Stimulated activated CD4-positive, alpha-beta T cell treated with anti-CD3 and anti-CD28 coated beads, Interleukin-2, amount 100 ng/mL, for 48 hours (primary cell): ENCODE measurements around the gene PEX11A.

Source experiments
- DNase-seq, 2 donors: peaks; one replicate each; pipeline ENCODE4 v3.0.0-alpha.2; 2020

The PEX11A gene

DNA sequence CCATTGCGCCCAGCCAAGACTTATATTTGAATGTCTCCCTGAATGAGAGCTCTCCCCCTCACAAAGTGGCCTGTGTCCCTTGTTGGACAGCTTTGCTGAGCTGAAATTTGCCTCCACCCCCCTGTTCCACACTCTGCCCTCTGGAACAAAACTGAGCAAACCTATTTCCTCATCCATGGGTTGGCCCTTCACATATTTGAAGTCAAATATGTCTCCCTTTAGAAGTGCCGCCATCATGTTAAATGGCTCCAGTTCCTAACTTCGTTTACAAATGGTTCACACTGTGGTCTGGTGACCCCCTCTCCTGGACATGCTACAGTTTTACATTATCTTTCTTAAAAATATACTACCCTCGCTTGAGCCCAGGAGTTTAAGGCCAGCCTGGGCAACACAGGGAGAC lies 16.0 kb downstream of the PEX11A start:
- no peak for DNase-seq

- peak in 1 of 2 donors; percentile 18 for DNase-seq
Observed at GRCh38 chr15:89673165-89673512, 17.4 kb downstream of the PEX11A start.

DNA sequence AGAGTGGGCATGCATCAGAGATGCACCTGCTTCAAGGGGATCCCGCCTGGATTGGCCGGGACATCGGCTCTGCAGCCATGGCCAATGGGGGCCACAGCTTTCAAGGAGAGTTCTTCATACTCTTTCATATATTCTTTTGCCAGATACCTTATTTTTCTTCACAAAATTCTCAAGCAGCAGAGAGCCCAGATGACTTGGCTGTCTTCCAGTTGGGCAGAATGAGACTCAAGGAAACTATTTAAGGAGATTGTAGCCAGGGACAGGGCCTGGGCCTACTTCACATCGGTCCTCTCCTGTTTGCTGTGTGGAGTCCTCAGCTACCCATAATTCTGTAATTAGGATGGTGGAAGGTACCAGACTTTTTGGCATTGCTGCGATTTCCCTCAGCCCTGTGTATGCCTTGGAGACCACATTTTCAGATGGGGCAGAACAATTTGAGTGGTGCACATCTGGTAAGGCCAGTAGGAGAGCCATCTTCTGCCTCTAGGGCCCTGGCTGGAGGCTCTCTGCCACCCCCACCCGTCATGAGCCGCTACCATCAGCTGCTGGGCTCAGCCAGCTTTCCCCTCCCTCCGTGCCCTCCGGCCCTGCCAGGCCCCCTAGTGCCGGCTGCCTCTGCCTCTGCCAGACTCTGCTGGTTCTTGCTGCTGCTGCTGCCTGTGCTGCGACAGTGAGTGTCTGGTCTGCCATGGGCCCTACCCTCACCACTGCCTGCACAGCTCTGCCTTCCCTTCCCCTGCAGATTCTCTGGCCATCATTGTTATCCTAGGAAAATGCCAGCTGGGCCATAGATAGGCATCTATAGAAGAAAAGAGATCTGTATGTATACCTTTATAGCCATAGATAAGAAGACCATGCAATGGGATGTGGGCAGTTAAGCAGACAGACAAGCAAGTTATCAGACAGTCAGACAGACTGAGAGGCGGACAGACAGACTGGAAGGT lies 18.1 kb downstream of the PEX11A start:
- DNase-seq: no peak

- no peak for DNase-seq
Observed at GRCh38 chr15:89671687-89672086, 18.9 kb downstream of the PEX11A start.

DNA sequence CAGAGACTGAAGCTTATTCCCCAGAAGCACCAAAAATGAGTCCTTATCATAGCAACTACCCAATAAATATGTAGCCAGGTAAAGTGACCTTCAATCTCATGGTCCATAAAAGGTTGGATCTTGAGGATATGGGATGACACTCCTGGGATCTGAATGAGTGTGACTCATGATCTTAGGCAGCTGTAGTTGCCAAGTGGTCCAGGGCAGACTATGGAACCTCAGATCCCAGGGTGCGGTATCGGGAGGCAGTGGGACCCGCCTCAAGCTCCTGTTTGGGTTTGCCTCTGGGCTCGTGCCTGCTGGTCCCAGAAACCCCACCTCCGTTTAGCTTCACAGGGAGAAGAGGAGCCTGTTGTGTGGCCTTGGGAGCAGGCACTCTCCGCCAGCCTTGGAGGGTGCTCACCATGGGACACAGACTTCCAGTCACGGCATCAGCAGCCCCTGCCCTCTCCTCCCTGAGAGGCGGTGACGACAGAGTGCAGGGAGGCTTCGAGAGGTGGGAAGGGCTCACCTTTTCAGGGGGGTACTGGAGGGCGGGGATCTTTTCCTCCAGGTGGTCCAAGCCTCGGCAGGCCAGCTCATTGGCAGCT lies 19.5 kb downstream of the PEX11A start:
- no peak for DNase-seq

DNA sequence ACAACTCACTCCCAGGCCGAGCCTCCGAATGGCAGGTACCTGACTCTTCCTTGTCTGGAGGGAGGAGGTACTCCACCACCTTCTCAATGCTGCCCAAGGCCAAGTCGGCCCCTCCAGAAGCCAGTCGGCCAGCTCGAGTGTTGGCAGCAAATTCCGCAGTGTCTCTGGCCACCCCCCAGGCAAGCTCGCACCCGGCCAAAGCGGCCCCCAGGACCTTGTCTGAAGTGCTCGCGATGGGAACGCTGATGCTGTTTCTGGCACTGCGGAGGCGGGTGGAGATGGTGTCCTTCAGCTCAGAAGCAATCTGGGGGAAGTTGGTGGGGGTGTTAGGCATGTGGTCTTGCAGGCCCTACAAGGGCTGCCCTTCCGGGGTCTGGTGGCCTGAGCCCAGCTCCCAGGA lies 20.6 kb downstream of the PEX11A start:
- DNase-seq: no peak

GRCh38 chr15:89669309-89669865 lies 21.2 kb downstream of the PEX11A start:
- no peak for DNase-seq

GRCh38 chr15:89668171-89668570 lies 22.4 kb downstream of the PEX11A start:
- DNase-seq: no peak

GRCh38 chr15:89667706-89667960 lies 22.9 kb downstream of the PEX11A start:
- DNase-seq: no peak

- DNase-seq: no peak
Observed at GRCh38 chr15:89666858-89667705, 23.5 kb downstream of the PEX11A start.

- DNase-seq: no peak
Observed at GRCh38 chr15:89666184-89666857, 24.2 kb downstream of the PEX11A start.

- DNase-seq: no peak
Observed at GRCh38 chr15:89665449-89666181, 24.9 kb downstream of the PEX11A start.

DNA sequence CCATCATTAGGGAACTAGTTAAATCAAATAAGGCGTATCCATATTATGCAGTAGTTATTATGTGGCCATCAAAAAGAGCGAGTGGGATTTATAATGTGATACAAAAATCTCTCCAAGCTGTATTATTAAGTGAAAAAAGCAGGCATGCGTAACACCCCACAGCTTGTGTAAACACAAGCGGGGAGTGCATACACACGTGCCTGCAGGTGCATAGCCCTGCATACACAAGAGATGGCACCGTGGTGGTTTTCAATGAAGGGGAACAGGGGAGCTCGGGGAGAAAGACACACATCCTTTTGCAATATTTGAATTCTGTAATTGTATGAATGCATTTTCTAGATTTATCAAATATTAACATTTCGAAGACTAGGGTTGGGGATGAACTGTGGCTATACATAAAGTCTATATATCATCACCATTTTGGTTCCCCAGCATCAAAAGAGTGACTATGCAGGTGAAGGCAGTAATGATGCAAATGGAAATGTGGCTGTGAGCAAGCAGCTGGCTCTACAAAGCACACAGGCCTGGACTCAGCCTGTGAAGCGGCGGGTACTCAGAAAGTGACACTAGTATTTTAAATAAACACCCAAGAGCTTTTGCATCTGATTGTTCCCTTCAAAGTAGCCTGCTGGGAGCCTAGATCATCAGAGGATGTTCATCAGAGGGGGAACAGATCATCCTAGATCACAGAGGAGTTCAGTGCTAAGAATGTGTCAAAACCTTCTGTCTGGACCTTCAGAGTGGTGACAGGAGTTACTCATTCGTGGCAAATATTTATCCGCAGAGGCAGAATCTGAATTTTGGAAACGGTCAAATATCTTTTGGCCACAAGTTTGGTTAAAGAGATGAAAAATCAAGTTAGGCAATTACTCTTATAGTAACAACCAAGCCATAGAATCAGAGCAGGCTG lies 25.9 kb downstream of the PEX11A start:
- no peak for DNase-seq

DNA sequence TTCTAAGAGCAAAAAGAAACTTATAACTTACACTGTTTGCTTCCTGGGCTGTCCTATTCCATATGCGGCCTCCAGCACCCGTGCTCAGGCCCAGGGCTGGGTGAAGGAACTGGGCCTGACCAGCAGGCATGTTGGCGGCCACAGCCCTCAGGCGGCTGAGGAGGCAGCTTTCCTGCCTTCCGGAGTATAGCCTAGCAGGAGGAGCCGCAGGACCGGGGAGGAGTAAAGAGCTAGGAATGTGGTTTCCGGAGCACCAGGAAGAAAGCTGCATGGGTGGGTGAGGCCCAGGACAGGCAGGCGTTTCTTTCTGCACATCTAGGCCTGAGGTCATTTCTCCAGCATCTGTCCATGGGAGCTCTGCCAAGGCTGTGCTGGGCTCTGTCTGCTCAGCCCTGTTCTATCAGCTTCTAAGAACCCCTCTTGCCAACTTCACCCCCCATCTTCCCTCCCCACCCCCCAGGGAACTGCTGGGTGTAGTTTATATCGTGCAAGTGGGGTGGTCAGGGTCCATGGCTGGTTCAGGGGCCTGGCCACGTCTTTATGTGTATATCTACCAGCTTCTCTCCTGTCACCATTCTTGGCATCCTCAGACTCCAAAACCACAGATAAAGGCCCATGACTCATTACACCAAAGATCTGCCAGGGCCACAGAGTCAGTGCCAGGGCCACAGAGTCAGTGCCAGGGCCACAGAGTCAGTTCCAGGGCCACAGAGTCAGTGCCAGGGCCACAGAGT lies 27.5 kb downstream of the PEX11A start:
- DNase-seq: no peak

- DNase-seq: no peak
Observed at GRCh38 chr15:89660556-89660955, 30.0 kb downstream of the PEX11A start.

GRCh38 chr15:89659295-89659694 lies 31.3 kb downstream of the PEX11A start:
- no peak for DNase-seq

DNA sequence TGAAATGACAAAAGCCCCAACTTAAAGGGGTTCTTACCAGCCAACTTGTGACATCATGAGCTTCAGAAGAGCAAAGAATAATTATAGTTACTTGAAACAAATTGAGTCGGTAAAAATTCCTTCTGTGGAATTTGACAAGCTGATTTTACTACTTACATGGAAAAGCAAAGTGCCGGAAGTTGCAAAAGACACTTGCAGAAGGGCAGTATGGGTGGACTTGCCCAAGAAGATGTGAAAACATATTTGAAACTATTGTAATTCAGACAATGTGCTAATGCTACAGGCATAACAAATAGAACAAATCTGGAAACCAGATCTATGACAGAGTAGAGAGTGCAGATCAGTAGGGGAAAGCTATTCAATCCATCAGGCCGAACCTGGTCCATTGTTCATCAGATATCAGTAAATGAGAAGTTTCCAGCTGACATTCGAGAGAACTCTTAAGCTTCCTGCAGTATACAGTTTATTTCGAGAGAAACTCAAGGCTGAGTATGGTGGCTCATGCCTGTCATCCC lies 32.8 kb downstream of the PEX11A start:
- DNase-seq: no peak

DNA sequence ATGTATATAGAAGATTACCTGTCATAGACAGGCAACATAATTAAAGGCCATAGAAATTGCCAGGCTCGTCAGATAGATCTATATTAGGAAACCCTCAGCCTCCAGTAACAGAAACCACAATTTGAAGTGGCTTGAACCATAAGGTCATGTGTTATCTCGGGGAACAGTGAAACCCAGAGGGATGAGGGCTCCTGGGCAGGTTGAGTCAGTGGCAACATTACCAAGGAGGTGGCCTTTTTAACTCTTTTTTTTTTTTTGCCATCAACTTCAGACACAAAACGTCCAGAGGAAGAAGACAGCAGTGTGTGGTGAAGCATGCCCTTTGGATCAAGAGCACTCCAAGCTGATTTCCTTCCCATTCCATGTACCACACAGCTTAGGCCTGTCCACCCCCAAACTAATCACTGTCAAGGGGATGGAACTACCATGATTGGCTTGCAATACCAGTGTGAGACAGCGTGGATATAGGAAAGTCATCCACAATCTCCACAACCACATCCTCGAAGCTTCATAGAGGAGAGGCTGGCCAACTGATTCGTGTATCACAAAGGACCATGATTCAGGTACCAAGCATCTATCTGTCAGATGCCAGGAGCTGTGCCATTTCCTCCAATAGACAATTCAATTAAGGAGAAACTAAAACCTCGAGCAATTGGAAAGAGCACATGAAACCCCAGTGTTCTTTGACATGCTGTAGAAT lies 34.3 kb downstream of the PEX11A start:
- no peak for DNase-seq
